Activated naive CD8-positive, alpha-beta T cell treated with anti-CD3 and anti-CD28 coated beads, Interleukin-2, amount 50 U/mL, for 16 hours (primary cell): ENCODE data around the gene STRIP1.
"Not testable (repeated sequence)": the region's sequence is repeated elsewhere in the genome, so short reads cannot be mapped to it uniquely, and the experiment has no call there.

Experiments
- DNase-seq: peaks from one replicate; pipeline ENCODE4 v3.0.0-alpha.2; 2020; ENCODE audit warnings: low read depth, low spot score

The STRIP1 gene

DNA sequence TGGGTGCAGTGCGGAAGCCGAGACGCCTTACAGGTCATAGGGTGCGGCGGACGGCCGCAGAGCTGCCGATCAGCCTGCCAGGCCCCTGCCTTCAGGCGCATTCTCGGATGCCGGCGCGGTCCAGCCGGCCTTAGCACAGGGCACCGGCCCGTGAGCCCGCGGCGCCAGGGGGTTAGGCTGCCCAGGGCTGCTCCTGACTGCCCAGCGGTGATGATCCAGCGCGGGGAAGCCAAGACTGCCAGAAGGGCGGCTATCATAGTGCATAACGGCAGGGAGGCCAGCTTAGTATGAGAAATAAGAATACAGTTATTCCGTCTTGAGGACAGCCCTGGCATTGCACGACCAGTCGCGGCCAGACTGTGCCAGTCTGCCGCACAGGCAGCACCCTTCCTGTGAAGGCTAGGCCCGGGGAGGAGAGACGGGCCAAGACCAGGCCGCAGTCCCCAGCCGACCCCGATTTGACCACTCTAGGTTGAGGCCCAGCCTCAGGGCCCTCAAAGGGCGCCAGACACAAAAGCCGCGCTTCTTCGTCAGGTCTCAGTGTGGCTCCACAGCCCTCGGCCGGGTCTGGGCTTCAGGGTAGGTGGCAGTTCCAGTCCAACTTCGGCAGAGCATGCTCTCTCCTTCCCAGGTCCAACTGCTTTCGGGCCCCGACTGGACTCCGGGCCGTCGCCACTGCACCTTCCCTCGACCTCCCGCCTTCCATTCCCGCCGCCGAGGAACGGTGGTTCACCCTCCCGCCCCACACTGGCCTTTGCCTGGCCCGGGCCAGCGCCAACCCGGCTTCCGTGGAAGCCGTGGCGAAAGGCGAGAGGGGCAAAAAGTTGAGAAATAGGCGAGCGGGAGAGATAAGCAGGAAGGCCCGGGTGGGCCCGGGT is 35.2 kb downstream of the STRIP1 start:
- DNase-seq, result no peak

DNA sequence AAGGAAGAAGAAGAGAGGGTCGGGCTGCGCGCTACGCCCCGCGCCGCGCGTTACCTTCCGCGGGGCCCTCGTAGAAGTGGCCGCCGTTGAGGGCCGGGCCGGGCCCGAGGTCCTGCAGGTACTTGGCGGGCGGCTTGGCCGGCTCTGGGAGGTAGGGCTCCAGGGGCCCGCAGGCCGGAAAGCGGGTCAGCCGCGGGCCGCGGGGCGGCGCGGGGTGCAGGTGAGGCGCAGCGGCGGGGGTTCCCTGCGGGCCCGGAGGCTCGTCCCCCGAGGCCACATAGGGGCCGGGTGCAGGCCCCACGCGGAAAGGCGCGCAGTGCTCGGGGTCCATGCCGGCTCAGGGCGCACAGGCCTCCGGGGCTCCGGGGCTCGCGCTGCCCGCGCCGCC is 35.9 kb downstream of the STRIP1 start:
- no peak for DNase-seq

DNA sequence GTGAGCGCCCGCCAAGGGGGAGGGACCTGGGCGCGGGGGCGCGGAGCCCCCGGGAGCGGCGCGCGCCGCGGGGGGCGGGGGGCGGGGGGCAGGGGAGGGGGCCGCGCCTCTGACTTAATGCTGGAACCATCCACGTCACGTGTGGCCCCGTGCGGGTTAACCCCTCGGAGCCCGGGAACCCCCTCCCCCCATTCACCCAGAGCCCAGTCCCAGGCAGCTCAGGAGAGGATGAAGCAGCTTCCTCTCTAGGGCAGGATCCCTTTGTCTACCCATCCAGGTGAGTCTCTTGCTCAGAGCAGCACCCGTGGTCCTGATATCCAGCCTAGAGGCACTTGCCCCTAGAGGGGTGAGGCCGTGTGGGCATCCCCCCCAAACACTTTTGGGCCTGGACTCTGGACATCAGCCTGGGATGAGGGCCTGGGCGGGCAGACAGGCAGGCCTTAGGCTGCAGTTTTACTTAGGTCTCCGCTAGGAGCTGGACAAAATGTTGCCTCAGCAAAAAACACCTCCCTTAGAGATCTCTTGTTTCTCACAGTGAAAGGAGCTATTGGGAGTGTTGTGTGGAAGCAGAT is 36.3 kb downstream of the STRIP1 start, which contains the start of gene ALX3:
TSS of gene ALX3 (minus strand) at position 2 of the 572 bp plus-strand sequence. CDS start 60 bp downstream, outside the sequence.
- no peak for DNase-seq

DNA sequence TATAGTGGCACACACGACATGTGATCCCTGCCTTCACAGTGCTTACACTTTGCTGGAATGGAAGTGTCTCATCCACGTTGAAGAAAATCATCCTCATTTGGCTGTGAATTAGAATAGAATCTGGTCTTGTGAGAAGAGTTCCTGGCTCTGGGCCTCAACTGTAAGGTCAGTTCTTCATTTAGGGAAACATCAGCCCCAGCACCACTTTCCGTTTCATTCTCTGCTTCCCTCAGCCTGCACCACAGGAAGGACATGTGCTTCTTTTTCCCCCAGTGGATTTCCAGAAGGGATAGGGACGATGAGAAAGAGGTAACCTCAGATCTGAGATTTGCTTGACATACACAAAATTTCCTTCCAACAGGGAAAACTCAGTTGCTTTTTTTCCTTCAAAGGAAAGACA is 39.7 kb downstream of the STRIP1 start:
- DNase-seq, result no peak

DNA sequence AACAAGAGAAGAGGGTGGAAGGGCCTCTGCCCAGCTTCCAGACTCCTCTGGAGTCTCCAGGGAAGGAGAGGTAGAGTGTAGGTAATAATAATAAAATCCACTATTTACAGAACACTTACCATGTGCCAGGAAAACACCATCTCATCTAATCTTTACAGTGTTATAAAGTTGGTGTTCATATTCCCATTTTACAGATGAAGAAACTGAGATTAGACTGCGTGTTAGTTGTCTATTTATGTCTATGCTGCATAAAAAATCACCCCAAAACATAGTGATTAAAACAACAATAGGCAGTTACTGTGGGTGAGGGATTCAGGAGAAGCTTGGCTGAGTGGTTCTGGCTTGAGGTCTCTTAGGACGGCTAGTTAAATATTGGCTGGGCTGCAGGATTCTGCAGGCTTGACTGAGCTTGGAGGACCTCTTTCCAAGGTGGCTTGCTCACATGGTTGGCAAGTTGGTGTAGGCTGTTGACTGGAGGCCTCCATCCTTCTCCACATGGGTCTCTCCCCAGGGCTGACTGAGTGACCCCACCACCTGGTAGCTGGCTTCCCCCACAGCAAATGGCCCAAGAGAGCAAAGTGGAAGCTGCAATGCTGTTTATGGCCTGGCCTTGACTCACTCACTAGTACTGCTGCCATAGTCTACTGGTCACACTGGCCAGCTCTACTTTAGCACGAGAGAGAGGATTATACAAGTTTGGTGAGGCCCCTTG is 42.5 kb downstream of the STRIP1 start:
- DNase-seq, result no peak

DNA sequence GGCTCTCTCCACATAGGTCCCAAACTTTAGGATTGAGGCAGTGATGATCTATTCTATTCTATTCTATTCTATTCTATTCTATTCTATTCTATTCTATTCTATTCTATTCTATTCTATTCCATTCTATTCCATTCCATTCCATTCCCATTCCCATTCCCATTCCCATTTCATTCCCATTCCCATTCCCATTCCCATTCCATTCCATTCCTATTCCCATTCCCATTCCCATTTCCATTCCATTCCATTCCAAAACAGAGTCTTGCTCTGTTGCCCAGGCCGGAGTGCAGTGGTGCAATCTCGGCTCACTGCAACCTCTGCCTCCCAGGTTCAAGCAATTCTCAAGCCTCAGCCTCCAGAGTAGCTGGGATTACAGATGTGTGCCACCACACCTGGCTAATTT is 45.6 kb downstream of the STRIP1 start:
- DNase-seq, result not testable (repeated sequence)

DNA sequence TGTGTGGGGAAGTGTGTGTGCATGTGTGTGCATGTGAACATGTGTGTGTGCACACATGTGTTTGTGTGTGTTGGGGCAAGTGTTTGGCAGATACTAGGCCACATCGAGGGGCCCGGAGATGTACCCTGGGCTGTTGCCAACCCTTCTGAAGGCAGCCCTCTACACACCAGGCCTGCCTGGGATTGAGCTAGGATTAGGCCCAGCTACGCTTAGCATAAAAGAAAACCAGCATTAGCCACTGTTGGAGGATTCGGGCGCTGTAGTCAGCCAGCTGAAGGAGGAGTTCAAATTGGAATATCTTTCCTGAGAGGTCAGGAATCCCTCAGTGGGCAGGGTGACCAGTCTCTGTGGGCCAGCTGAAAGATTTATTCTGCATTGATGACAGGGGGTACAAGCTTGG is 46.6 kb downstream of the STRIP1 start:
- DNase-seq, result no peak

DNA sequence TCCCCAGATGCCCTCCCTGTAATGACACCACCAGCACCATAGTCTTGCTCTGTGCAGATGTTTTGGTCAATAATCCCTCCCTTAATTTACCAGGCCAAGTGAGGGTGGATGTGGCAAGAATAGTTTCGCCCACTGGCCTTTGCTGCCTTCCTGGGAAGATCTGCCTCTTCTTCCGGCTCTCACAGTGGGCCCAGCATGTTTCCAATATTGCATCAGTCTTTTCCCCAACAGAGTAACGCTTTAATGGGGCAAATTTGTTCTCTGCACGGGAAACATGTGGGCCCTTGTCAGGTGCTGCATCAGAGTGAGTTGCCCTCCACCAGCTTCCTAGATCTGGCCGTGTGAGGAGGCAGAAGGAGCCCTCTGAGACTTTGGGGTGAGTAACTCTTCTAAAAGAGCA is 48.1 kb downstream of the STRIP1 start:
- DNase-seq, result no peak

DNA sequence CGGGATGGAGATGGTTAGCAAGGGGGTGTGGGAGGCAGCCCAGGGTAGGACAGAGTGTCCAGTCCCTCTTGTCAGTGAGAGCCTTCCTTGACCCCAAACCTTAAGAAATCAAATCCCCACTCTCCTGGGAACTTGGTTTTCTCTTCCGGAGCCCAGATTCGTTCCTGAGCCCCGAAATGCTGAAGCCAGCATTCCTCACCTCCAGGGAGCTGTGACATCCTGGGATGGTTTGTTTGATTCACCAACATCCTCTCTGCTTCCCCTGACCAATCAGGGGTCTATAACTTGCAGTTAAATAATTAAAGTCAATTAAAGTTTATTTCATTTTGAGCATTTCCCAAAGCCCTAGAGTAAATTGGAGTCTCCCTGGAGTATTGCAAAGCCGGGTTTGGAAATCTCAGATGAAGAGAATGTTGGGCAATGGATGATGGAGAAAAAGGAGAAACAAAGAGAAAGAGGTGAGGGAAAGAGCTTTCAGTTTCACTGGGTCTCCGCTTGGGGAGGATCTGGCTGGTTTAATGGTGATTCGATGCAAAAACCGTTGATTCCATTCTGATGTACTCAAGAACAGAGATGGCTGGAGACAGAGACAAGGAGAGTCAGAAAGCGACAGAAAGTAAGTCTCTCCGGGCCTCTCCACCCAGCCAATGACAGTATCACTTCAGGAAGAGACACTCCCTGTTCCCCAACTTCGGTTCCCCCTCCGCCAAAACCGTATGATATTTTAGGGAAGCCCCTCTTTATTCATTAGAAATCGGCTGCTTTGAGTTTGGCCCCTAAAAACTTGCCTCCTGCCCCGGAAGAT is 48.8 kb downstream of the STRIP1 start:
- DNase-seq, result no peak

DNA sequence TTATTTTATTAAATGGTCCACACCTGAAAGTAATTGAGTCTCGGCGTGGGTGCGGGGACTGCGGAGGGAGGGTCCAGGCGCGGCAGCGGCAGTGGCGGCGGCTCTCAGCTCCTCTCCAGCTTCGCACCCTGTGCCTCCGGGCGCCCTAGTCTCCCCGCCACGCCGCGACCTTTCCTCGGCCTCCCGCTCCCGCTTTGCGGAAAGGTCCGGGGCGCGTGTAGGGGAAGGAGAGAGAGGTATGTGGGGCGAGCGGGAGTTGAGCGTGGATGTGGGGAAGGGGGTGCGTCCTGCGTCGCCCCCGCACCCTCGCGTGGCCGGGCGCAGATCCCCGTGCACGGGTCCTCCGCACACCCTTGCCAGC is 49.4 kb downstream of the STRIP1 start:
- DNase-seq, result no peak

DNA sequence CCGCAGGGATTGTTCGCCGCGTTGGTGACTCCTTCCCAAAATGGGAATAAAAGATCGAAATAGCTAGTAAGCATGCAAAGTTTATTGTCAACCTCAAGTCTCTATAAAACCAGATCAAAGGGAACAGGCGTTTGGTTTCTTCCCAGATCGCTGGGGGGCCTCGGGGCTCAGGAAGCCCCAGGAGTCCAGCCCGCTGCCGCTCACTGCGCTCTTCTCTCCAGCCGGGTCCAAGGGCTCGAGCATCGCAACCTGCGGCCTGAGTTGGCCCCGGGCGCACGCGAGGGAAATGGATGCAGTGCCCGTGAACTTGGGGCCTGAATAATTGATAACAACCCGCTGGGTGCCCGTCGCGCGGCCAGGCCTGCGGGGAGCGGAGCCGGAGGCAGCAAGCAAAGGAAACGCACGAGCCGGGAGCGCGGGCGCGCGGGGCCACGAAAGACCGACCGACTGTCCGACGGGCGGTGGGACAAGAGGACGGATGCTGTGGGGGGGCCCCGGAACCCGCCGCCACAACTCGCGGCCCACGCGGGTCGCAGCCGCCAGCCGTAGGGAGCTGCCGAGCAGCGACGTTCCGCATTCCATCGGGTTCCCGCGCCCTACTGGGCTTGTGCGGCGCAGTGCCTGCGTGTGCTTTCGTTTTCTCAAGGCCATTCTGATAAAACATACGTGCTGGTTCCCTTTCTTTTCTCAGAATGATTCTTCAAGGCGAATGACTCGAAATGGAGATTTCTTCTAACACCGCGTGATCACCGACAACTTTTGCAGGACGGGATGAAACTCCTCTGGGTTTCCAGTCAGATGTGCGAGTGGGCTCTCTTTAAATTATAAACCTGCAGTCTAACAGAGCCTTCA is 50.0 kb downstream of the STRIP1 start:
- DNase-seq, result no peak

DNA sequence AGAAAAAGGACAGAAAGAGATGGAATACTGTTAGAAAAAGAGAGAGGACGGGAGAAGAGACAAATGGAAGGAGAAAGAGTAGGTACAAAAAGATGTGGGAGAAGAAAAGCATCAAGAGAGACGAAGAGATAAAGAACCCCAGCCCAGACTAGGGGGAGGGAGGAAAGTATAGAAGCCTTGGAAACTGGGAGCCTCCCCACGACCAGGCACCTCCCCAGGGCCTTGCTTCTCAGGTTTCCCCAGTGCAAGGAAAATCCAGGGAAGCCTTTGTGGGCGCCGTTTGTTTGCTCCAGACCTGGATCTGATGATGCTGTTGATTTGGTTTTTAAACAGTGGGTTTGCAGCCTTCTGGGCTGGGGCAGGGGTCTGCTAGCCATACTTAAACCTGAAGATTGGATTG is 51.2 kb downstream of the STRIP1 start:
- DNase-seq, result no peak

DNA sequence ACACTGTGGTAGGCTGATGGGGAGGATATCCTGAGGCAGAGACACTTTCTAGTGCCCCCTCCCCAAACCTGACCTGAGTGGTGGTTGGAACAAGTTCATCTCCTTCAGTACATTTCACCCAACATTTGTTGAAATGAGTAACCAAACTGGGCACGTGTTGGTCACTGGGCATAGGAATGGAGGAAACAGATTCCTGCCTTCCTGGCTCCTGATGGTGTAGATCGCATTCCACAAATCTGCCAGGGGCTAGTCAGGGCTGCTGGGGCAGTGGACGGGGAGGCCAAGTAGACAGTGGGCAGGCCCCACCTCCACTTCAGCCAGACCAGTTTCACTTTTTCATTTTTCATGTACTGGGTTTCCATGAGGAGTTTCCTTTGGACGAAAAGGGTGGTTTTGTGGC is 52.5 kb downstream of the STRIP1 start:
- no peak for DNase-seq

DNA sequence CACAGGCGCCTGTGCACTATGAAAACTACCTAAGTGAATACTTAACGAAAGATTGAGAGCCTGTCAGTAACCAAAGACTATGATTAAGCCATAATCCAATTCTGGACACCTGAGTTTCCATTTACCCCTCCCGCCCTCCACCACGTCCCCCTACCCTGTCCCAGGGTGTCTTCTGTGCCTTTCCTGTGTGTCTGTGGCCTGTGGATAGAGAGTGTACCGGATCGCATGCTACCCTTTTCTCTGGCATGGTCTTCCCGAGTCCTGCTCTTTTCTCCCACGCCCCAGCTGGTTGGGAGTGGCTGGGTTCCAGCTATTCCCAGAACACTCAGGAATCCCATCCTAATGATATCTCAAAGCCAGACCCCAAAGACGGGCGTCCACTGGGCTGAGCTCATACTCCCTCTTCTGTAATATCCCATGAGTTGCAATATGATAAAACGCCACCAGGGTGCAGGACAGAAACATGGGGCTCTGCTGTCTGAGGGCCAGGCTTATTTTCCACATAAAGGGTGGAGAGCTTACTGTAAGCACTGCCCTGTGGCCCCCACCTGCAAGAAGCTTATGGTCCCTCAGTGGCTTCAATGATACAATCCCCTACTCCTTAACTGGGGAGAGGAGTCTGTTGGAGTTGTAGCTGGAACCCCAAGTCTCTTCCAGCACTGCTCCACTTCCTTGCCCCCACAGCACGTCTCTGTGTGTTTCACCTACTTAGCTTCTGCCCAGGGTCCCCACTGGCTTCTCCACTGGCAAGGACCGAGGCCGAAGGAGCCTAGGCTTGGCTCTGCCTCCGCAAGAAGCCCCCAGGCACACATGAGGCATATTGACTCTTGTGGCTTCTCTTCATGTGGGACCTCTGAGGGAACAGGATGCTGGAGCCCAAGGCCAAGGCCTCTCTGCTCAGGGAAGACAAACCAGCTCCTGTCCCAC is 53.7 kb downstream of the STRIP1 start:
- no peak for DNase-seq

DNA sequence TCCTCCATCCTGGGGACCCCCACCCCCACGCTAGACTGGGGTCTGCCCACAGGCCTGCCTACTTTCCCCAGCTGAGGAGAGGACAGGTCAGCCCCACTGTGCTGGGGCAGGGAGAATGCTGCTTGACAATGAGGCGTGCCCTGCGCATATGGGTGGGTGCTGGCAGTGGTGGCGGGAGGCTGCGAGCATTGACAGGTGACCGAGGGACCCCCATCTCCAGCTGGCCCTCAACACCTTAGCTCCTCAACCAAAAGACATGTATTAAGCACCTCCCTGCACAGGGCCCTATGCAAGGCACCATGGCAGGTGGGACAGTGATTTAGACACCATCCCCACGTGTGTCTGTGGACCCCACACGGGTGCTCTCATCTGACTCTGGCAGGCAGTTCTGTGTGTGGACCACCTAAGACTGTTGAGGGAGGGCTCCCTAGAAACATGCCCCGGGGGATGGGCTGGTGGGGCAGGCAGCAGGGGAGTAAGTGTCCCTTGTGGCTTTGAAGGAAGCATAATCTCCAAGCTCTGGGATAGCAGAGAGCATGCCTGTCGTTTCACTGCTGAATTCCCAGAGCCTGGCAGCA is 54.4 kb downstream of the STRIP1 start:
- DNase-seq, result no peak

DNA sequence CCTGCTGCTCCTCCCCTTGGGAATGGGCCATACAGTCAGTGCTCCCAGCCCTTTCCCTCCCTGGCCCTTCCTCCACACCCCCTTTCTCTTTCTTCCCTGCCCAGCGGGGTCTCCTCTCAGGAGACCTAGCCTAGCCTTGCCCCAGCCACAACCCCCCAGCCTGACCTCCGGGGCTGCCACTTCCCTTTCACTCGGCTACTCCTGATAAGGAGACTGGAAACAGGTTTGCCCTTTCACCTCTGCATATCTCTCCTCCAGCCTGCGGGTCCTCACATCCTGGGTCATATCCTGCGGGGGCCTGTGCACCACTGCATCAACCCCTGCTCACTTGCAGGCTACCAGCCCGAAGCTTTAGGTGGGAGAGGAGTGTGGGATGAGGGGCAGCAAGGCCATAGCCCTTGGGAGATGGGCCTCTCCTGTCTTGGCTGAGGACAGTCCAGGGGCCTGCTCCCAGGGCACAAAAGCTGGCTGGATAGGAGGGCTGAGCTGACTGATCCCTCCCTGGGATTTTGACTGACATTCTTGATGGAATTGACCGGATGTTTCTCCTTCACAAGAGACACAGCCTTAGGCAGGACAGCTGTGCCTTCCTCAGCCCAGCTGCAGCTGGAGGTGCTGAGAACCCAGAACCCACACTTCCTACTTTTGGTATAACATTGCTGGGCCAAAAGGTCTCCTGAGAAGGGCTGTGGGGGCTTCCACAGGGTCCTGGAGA is 55.3 kb downstream of the STRIP1 start:
- DNase-seq, result no peak

DNA sequence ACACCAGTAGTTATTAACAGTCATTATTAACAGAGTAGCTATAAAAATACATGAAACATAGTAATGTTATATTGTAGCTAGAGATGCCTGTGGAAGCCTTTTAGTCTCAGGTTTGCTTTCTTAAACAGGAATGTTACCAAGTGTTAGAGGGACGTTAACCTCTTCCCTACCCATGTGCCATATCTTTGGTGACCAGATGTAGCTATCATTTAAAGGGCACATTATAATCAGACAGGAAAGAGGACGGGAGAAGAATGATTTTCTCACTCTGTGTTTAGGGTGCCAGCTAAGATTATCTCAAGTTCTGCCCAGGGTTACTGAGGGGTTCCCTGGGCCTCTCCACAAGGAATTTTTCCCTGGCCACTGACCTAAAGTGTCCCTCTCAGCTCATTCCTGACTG is 57.0 kb downstream of the STRIP1 start:
- no peak for DNase-seq

DNA sequence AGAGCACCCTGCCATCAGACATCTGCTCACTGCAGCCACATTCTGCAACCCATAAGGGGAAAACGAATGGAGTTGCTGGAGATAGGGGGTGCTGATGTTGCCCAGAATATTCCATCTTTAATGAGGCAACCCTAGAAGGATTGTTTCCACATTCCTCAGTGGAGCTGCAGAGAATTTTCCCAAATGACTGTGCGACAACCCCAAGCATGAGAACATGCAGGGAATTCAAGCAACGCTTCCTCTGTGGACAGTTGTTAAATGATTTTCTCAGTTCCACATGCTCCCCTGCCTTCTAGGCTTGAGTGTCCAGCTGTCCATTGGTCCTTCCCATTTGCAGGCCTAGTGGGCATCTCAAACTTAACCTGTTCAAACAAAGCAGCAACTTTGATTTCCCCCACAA is 57.4 kb downstream of the STRIP1 start:
- DNase-seq, result no peak

DNA sequence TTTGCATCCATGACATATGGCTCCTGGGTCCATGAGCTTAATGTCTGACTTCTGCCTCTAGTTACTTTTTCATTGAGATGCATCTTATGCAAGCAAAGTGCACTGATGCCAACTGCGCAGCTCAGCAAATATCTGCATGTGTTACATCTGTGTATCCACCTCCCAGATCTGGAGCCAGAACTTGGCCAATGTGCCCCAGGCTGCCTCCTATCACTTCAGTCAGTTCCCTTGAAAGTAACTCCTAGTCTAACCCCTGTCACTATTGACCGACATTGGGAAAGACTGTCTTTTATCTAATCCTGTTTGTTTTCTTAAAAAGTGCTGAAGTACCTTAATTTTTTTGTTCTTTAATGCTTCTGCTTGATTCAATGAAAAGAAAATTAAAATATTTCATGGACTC is 58.6 kb downstream of the STRIP1 start:
- DNase-seq, result no peak
